ENCODE data around the gene CTNNA3. TPM values are rescaled to one million over a fixed set of nuclear protein-coding genes. Genes with fewer than 3 reads are reported as not detected.

The CTNNA3 gene
- total RNA-seq, 1 experiment from 2014 or later = 0.32 TPM

GRCh38 chr10:67603701-67604100, 92.3 kb downstream of the CTNNA3 start (continued):
- no peak for TF ChIP-seq ZNF274 (IDR thresholded peaks at IDR 0.05; ENCODE audit: low read depth, low read length)
- TF ChIP-seq CEBPB (IDR thresholded peaks at IDR 0.05; ENCODE audit: low read depth) = no peak
- no peak for TF ChIP-seq TCF7L2 (IDR thresholded peaks at IDR 0.05; ENCODE audit: borderline replicate concordance, extremely low read depth, insufficient read depth, insufficient read length)
- TF ChIP-seq JUND (IDR thresholded peaks at IDR 0.05) = no peak
- no peak for TF ChIP-seq EZH2 (IDR thresholded peaks at IDR 0.05)
- TF ChIP-seq ATF3 (IDR thresholded peaks at IDR 0.05) = no peak
- no peak for TF ChIP-seq FOSL1 (IDR thresholded peaks at IDR 0.05; ENCODE audit: low read depth)

- H3K4me3 ChIP-seq (replicated peaks in 1 of 2; ENCODE audit: low read depth in 1 of 2, low read length in 2 of 2) = no peak overlapping the region
- no peak for TF ChIP-seq EZH2phosphoT487 (IDR thresholded peaks at IDR 0.05; ENCODE audit: borderline replicate concordance)
- no peak for ATAC-seq
- BruUV-seq (replicated peaks) = no TSS peak
- intact Hi-C loops (cut with micrococcal nuclease) = no loop called here
- DNase-seq (ENCODE audit: low read depth, low spot score) = no peak
- ChIA-PET CTCF (no interaction called here), RAD21 (ENCODE audit: low non-redundant PET in 1 of 2, low total read pairs in 2 of 2, uncharacterized antibody in 2 of 2, unreplicated experiment in 2 of 2) (no interaction called here), POLR2A (no interaction called here)
- H3K9me3 ChIP-seq (ENCODE audit: control insufficient read depth in 1 of 2, insufficient read depth in 1 of 2, low read depth in 1 of 2, low read length in 2 of 2) = no peaks in the 10 kb centered on the region
- H3K27me3 ChIP-seq (ENCODE audit: insufficient read depth, low read length) = no peaks in the 10 kb centered on the region
- H3K9ac ChIP-seq (ENCODE audit: low read length) = no peak overlapping the region
- H3K36me3 ChIP-seq (ENCODE audit: control insufficient read depth in 1 of 2, insufficient read depth in 2 of 2, low read length in 2 of 2) = no peaks in the 10 kb centered on the region
- H3K4me2 ChIP-seq (ENCODE audit: low read length) = no peak overlapping the region
- H3K9me2 ChIP-seq (ENCODE audit: insufficient read depth) = peaks cover 6% of the 10 kb centered on the region; the same call in 1 of the 2 replicates
- H3K4me1 ChIP-seq (ENCODE audit: control insufficient read depth in 1 of 2, insufficient read depth in 2 of 2, low read length in 2 of 2) = peaks cover 19 to 35% of the 10 kb centered on the region in 2 experiments; a peak in 3 of 4 replicates
- H3K79me2 ChIP-seq (ENCODE audit: insufficient read depth, low read length) = no peaks in the 10 kb centered on the region
- no peaks in the 10 kb centered on the region for H4K20me1 ChIP-seq (ENCODE audit: insufficient read depth)
- H2AFZ ChIP-seq (ENCODE audit: low read depth, low read length, poor library complexity, severe bottlenecking) = peak overlapping the region; percentile 36
- no peak overlapping the region for H3K27ac ChIP-seq (ENCODE audit: low read depth, low read length)
Measured at GRCh38 chr10:67603086-67603485, 92.9 kb downstream of the CTNNA3 start.

DNA sequence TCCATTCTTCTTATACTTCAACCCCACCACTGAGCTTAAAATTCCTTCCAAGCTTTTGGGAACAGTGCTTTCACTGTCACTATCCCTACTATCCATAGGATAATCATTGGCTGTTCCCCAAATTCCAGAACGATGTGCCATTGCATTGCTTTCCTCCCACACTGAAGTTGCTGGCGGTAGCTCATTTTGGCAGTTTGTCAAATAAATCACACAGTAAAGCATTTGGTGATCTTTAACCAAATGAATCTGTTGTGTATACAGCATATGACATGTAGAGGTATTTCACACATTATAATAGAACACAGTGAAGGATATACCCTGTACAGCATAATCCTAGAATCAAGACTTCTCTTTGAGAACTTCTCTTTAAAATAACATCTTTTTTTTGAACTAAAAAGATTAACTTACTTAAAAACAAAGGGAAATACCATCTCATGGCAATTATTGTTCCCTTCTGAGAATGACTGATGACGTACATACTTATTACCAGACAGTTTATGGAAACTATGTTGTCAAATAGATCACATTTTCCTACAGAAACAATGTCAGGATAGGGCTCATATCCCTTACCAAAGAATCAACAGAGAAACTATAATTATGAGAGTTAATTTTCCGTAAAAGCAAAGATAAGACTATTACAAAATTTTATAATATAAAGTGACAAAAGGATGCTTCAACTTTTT, 93.6 kb downstream of the CTNNA3 start:
- BruUV-seq (replicated peaks) = no TSS peak
- POLR2A ChIA-PET = no interaction called here
- DNase-seq (ENCODE audit: low read depth, low spot score) = peak; percentile 32
- no peak for TF ChIP-seq YY1 (IDR thresholded peaks at IDR 0.05; ENCODE audit: extremely low read depth, insufficient replicate concordance, low read depth, low read length)
- no peak for TF ChIP-seq ZBTB33 (IDR thresholded peaks at IDR 0.05; ENCODE audit: extremely low read depth, insufficient replicate concordance, low read length)
- peak; percentile 72 for TF ChIP-seq EGR1 (IDR thresholded peaks at IDR 0.05; ENCODE audit: low read depth)
- TF ChIP-seq JUND (IDR thresholded peaks at IDR 0.05) = peak; percentile 34
- TF ChIP-seq REST (IDR thresholded peaks at IDR 0.05; ENCODE audit: low read depth) = no peak

More for the DNA sequence above, 93.6 kb downstream of the CTNNA3 start:
- H3K36me3 ChIP-seq (ENCODE audit: control insufficient read depth in 1 of 2, insufficient read depth in 2 of 2, low read length in 2 of 2) = no peaks in the 10 kb centered on the region
- no peaks in the 10 kb centered on the region for H4K20me1 ChIP-seq (ENCODE audit: insufficient read depth)
- no peaks in the 10 kb centered on the region for H3K79me2 ChIP-seq (ENCODE audit: insufficient read depth, low read length)
- intact Hi-C loops (cut with micrococcal nuclease) = no loop called here
- ChIA-PET RAD21 (ENCODE audit: low non-redundant PET in 1 of 2, low total read pairs in 2 of 2, uncharacterized antibody in 2 of 2, unreplicated experiment in 2 of 2) (no interaction called here), CTCF (no interaction called here)
- H2AFZ ChIP-seq (ENCODE audit: low read depth, low read length, poor library complexity, severe bottlenecking) = peak overlapping the region; percentile 76
- peak overlapping the region; percentile 40 for H3K4me2 ChIP-seq (ENCODE audit: low read length)
- no peaks in the 10 kb centered on the region for H3K9me3 ChIP-seq (ENCODE audit: control insufficient read depth in 1 of 2, insufficient read depth in 1 of 2, low read depth in 1 of 2, low read length in 2 of 2)
- peaks cover 6% of the 10 kb centered on the region; the same call in 1 of the 2 replicates for H3K9me2 ChIP-seq (ENCODE audit: insufficient read depth)
- peaks cover 17 to 29% of the 10 kb centered on the region in 2 experiments; a peak in 3 of 4 replicates for H3K4me1 ChIP-seq (ENCODE audit: control insufficient read depth in 1 of 2, insufficient read depth in 2 of 2, low read length in 2 of 2)
- H3K4me3 ChIP-seq (replicated peaks in 1 of 2; ENCODE audit: low read depth in 1 of 2, low read length in 2 of 2) = no peak overlapping the region
- no peak overlapping the region for H3K27ac ChIP-seq (ENCODE audit: low read depth, low read length)
- no peaks in the 10 kb centered on the region for H3K27me3 ChIP-seq (ENCODE audit: insufficient read depth, low read length)
- peak; percentile 74 for ATAC-seq
- no peak overlapping the region for H3K9ac ChIP-seq (ENCODE audit: low read length)
